Measurements from ENCODE around the gene IL12A. TPM values are rescaled to one million over a fixed set of nuclear protein-coding genes. Genes with fewer than 3 reads are reported as not detected.

The IL12A gene
- total RNA-seq, 4 donors from 2014 or later: 0.30 TPM; not detected in 3

- Histone ChIP-seq H3K4me3 (no peak overlapping the region), H3K27me3 (no peaks in the 10 kb centered on the region), H3K36me3 (no peaks in the 10 kb centered on the region), H3K27ac (no peak overlapping the region), H3K9me3 (no peaks in the 10 kb centered on the region), H3K4me1 (no peaks in the 10 kb centered on the region)
- WGBS: 64% methylated on average over 6 of the region's 6 CpGs
- no peak for TF ChIP-seq POLR2AphosphoS5 (IDR thresholded peaks at IDR 0.05)
- no peak for TF ChIP-seq EP300 (IDR thresholded peaks at IDR 0.05)
- TF ChIP-seq POLR2A (IDR thresholded peaks at IDR 0.05): no peak
- TF ChIP-seq CTCF (IDR thresholded peaks at IDR 0.05): no peak
- no peak for DNase-seq (ENCODE audit: low spot score in 2 of 2)
These were observed 39.0 kb downstream of the IL12A start for GRCh38 chr3:160027541-160028195.

GRCh38 chr3:160035757-160036156, 47.1 kb downstream of the IL12A start:
- H3K27me3 ChIP-seq: peaks cover 29% of the 10 kb centered on the region
- peaks cover 8% of the 10 kb centered on the region for H3K4me1 ChIP-seq
- no peaks in the 10 kb centered on the region for H3K9me3 ChIP-seq
- TF ChIP-seq EP300 (IDR thresholded peaks at IDR 0.05): no peak
- no peak for TF ChIP-seq POLR2AphosphoS5 (IDR thresholded peaks at IDR 0.05)
- TF ChIP-seq POLR2A (IDR thresholded peaks at IDR 0.05): no peak
- TF ChIP-seq CTCF (IDR thresholded peaks at IDR 0.05): no peak
- 75% methylated on average over 1 of the region's 1 CpG for WGBS
- no peak for DNase-seq (ENCODE audit: low spot score in 2 of 2)
- no peaks in the 10 kb centered on the region for H3K36me3 ChIP-seq
- H3K4me3 ChIP-seq: no peak overlapping the region
- H3K27ac ChIP-seq: no peak overlapping the region

- peaks cover 8% of the 10 kb centered on the region for H3K4me1 ChIP-seq
- H3K36me3 ChIP-seq: no peaks in the 10 kb centered on the region
- no peak for DNase-seq (ENCODE audit: low spot score in 2 of 2)
- H3K9me3 ChIP-seq: no peaks in the 10 kb centered on the region
- H3K27ac ChIP-seq: no peak overlapping the region
- H3K4me3 ChIP-seq: peak overlapping the region; percentile 41
- no peak for TF ChIP-seq CTCF (IDR thresholded peaks at IDR 0.05)
- no peak for TF ChIP-seq POLR2A (IDR thresholded peaks at IDR 0.05)
- WGBS: 7% methylated on average over 18 of the region's 36 CpGs
- peaks cover 38% of the 10 kb centered on the region for H3K27me3 ChIP-seq
These were observed 50.4 kb downstream of the IL12A start for GRCh38 chr3:160038862-160039562.

DNA sequence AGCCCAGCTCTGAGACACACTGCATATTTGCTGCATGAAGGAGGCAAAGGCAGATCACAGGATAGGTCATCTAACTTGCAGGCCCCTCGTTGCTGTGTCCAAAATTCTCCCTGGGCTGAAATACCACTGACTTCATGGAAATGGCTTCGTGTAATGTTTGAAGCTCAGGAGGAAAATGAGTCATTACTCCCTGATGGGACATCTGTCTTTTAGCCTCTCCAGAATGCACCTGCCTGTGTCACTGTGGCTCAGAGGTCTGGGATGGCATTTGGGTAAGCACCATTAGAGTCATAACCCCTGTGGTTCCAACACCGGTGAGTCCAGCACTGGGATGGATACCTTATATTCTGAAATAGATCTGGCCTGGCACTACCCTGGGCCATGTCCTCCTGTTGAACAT, 51.5 kb downstream of the IL12A start:
- H3K4me1 ChIP-seq: peaks cover 8% of the 10 kb centered on the region
- H3K27me3 ChIP-seq: peaks cover 38% of the 10 kb centered on the region
- no peaks in the 10 kb centered on the region for H3K9me3 ChIP-seq
- no peak overlapping the region for H3K4me3 ChIP-seq
- TF ChIP-seq CTCF (IDR thresholded peaks at IDR 0.05): no peak
- TF ChIP-seq POLR2AphosphoS5 (IDR thresholded peaks at IDR 0.05): no peak
- no peak for TF ChIP-seq EP300 (IDR thresholded peaks at IDR 0.05)
- TF ChIP-seq POLR2A (IDR thresholded peaks at IDR 0.05): no peak
- no peak overlapping the region for H3K27ac ChIP-seq
- H3K36me3 ChIP-seq: no peaks in the 10 kb centered on the region
- 75% methylated on average over 3 of the region's 3 CpGs for WGBS
- DNase-seq (ENCODE audit: low spot score in 2 of 2): no peak

DNA sequence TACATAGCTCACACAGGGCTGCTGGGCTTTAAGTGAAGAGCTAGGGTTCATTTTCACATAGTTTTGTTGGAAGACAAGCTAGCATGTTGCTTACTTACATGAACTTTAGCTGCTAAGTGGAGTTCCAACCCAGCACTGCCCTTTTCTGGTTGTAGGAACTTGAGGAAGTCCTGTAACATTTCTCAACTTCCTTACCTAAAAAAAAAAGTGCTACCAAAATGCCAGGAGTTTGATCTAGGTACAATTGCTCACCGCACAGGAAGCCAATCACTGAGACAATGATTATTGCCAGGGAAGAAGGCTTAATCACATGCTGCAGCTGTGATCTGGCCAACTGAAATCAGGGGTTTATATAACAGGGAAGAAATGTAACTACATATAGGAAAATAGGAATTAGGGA, 52.8 kb downstream of the IL12A start:
- H3K27ac ChIP-seq: no peak overlapping the region
- no peak overlapping the region for H3K4me3 ChIP-seq
- TF ChIP-seq EP300 (IDR thresholded peaks at IDR 0.05) (no peak), POLR2AphosphoS5 (IDR thresholded peaks at IDR 0.05) (no peak), CTCF (IDR thresholded peaks at IDR 0.05) (no peak), POLR2A (IDR thresholded peaks at IDR 0.05) (no peak)
- H3K9me3 ChIP-seq: no peaks in the 10 kb centered on the region
- WGBS: 68% methylated on average over 1 of the region's 1 CpG
- H3K4me1 ChIP-seq: peaks cover 8% of the 10 kb centered on the region
- H3K27me3 ChIP-seq: peaks cover 38% of the 10 kb centered on the region
- no peak for DNase-seq (ENCODE audit: low spot score in 2 of 2)
- H3K36me3 ChIP-seq: no peaks in the 10 kb centered on the region

Data from suprapubic skin (tissue), 4 donors.